HEK293T (cell line): ENCODE results near the gene TMEM151A.

ENCODE experiments used
- CTCF ChIA-PET: fragments of 350-600 bp; formaldehyde crosslinking; extraction: SDS; loops from one replicate; lab custom pipeline; 2021; ENCODE audit warnings: antibody characterized with exemption, inconsistent platforms; lab: Yijun Ruan, JAX
- POLR2A ChIA-PET: fragments of 350-600 bp; formaldehyde crosslinking; extraction: SDS; loops from one replicate; lab custom pipeline; 2020; ENCODE audit warnings: antibody characterized with exemption, inconsistent platforms; lab: Yijun Ruan, JAX
- DNase-seq: peaks from one replicate; pipeline ENCODE4 v3.0.0; 2012; ENCODE audit warnings: mixed read lengths; ENCODE audit errors: extremely low spot score
- ARNT ChIP-seq: fragments of 450-650 bp; IDR thresholded peaks from 2 replicates; pipeline ENCODE4 v1.6.1; 2017; ENCODE audit warnings: mild to moderate bottlenecking
- BHLHE40 ChIP-seq: fragments of 450-650 bp; IDR thresholded peaks from 2 replicates; pipeline ENCODE4 v1.6.1; 2016; ENCODE audit warnings: mild to moderate bottlenecking, moderate library complexity, borderline replicate concordance
- CTBP1 ChIP-seq: fragments of 450-650 bp; IDR thresholded peaks from 2 replicates; pipeline ENCODE4 v1.6.1; 2016; ENCODE audit warnings: borderline replicate concordance
- ELF4 ChIP-seq: fragments of 450-650 bp; IDR thresholded peaks from 2 replicates; pipeline ENCODE4 v1.6.1; 2017; ENCODE audit warnings: antibody characterized with exemption
- FOXA1 ChIP-seq: fragments of 450-650 bp; IDR thresholded peaks from 2 replicates; pipeline ENCODE4 v1.6.1; 2016; ENCODE audit warnings: mild to moderate bottlenecking
- FOXK2 ChIP-seq: fragments of 450-650 bp; IDR thresholded peaks from 2 replicates; pipeline ENCODE4 v1.6.1; 2016; ENCODE audit warnings: mild to moderate bottlenecking
- FOXM1 ChIP-seq: fragments of 450-650 bp; IDR thresholded peaks from 2 replicates; pipeline ENCODE4 v1.6.1; 2017; ENCODE audit warnings: mild to moderate bottlenecking, borderline replicate concordance
- HDGF ChIP-seq: fragments of 450-650 bp; IDR thresholded peaks from 2 replicates; pipeline ENCODE4 v1.6.1; 2017; ENCODE audit warnings: antibody characterized with exemption, borderline replicate concordance
- L3MBTL2 ChIP-seq: fragments of 450-650 bp; conservative IDR thresholded peaks from 2 replicates; pipeline ENCODE4 v1.6.1; 2016; ENCODE audit warnings: mild to moderate bottlenecking
- LEF1 ChIP-seq: fragments of 450-650 bp; IDR thresholded peaks from 2 replicates; pipeline ENCODE4 v1.6.1; 2017; ENCODE audit warnings: mild to moderate bottlenecking, borderline replicate concordance
- NFRKB ChIP-seq: fragments of 450-650 bp; IDR thresholded peaks from 2 replicates; pipeline ENCODE4 v1.6.1; 2016; ENCODE audit warnings: mild to moderate bottlenecking, moderate library complexity
- SP1 ChIP-seq: fragments of 450-650 bp; IDR thresholded peaks from 2 replicates; pipeline ENCODE4 v1.6.1; 2017
- SUZ12 ChIP-seq: fragments of 450-650 bp; IDR thresholded peaks from 2 replicates; pipeline ENCODE4 v1.6.1; 2016; ENCODE audit warnings: mild to moderate bottlenecking
- TARDBP ChIP-seq: fragments of 450-650 bp; IDR thresholded peaks from 2 replicates; pipeline ENCODE4 v1.6.1; 2016
- ZNF384 ChIP-seq: fragments of 450-650 bp; IDR thresholded peaks from 2 replicates; pipeline ENCODE4 v1.6.1; 2016
- TF ChIP-seq, protein P1 (sequence below): fragments of 450-650 bp; IDR thresholded peaks from 2 replicates; pipeline ENCODE4 v1.6.1; 2016

The TMEM151A gene

DNA sequence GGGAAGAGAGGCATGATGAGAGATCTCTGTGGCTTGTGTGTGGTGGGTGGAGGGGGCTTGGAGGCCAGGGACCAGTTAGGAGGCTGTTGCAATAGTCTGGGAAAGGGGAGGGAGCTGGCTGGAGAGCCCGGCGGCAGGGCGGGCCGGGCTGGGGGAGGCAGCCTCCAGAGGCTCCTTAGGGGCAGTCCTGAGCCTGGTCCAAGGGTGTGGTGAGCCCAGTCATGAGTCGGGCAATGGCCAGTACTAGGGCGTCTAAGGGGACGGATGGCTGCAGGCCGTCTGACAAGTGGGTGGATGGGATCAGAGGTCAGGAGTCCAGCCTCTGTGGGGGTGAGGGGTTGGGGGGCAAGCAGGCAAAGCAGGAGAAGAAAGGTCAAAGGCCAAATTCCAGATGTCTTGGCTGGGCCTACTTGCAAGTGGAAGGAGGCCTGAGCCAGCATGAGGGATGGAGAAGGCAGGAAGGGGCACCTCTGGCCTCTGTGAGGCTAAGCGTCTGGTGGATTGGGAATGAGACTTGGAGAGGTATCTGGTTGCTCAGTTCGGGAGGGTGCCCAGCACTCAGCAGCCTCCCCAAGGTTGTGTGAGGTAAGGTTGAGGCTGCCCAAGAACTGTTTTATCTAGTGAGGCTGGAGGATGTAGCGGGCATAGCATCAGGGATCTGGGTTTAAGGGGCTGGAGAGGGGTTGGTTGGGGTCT lies 31.2 kb downstream of the TMEM151A start:
- POLR2A ChIA-PET: interaction anchor here (1.5 kb wide), 1 partner anchor 10 kb away, joined by 5 read pairs; no protein-coding TSS in a partner anchor
- no peak for DNase-seq
- TF ChIP-seq BHLHE40 (no peak), LEF1 (no peak), FOXK2 (no peak), CTBP1 (no peak), NFRKB (no peak), ZNF384 (no peak), SP1 (no peak), SUZ12 (no peak), TARDBP (no peak), L3MBTL2 (no peak), FOXM1 (no peak), ARNT (no peak), FOXA1 (no peak), HDGF (no peak), ELF4 (no peak)
- TF ChIP-seq, protein P1, sequence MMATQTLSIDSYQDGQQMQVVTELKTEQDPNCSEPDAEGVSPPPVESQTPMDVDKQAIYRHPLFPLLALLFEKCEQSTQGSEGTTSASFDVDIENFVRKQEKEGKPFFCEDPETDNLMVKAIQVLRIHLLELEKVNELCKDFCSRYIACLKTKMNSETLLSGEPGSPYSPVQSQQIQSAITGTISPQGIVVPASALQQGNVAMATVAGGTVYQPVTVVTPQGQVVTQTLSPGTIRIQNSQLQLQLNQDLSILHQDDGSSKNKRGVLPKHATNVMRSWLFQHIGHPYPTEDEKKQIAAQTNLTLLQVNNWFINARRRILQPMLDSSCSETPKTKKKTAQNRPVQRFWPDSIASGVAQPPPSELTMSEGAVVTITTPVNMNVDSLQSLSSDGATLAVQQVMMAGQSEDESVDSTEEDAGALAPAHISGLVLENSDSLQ: no peak
- CTCF ChIA-PET: interaction anchor here (1.7 kb wide), 1 partner anchor 11 kb away, joined by 18 read pairs; no protein-coding TSS in a partner anchor

DNA sequence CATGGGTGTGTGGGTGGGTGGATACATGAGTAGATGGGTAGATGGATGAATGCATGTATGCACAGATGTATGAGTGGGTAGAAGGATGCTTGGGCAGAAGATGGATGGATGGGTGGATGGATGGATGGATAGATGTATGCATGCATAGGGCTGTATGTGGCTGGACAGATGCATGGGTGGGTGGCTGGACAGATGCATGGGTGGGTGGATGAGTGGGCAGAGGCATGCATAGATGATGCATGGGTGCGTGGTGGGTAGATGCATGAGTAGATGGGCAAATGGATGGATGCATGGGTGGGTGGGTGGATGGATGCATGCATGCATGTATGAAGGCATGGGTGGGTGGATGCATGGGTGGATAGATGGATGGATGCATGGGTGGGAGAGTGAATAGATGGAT lies 32.0 kb downstream of the TMEM151A start:
- ChIA-PET POLR2A (no interaction called here), CTCF (interaction anchor here (2.3 kb wide), 1 partner anchor 12 kb away, joined by 7 read pairs; no protein-coding TSS in a partner anchor)
- DNase-seq: no peak
- TF ChIP-seq BHLHE40 (no peak), L3MBTL2 (no peak), FOXK2 (no peak), CTBP1 (no peak), FOXA1 (no peak), HDGF (no peak), NFRKB (no peak), ARNT (no peak), ZNF384 (no peak), TARDBP (no peak), ELF4 (no peak), SP1 (no peak)
- TF ChIP-seq, protein P1: no peak

DNA sequence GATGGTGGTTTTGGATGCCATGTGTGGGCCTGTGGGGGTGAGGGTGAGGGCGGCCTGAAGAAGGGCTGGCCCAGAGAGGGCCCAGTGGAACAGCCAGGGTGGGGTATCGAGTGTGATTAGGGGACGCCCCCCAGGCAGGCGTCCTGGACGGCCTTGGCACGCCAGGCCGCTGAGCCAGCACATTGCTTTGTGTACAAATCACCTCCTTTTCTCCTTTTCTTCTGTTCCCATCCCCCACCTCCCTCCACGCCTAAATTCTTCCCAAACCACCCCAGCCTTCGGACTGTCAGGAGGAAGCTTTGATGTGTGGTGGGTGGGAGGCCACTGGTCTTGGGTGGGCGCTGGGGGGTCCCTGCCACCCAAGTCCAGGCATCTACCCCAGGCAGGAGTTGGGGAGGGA lies 33.0 kb downstream of the TMEM151A start:
- ChIA-PET POLR2A (interaction anchor here (1.0 kb wide), 1 partner anchor 22 kb away, joined by 3 read pairs; no protein-coding TSS in a partner anchor), CTCF (interaction anchor here (2.3 kb wide), 1 partner anchor 13 kb away, joined by 7 read pairs; no protein-coding TSS in a partner anchor)
- TF ChIP-seq ZNF384: no peak
- TF ChIP-seq ARNT: no peak
- no peak for TF ChIP-seq SUZ12
- TF ChIP-seq ELF4: no peak
- TF ChIP-seq SP1: no peak
- no peak for TF ChIP-seq CTBP1
- TF ChIP-seq, protein P1: no peak
- no peak for TF ChIP-seq FOXA1
- no peak for TF ChIP-seq TARDBP
- TF ChIP-seq HDGF: no peak
- TF ChIP-seq FOXM1: no peak
- TF ChIP-seq NFRKB: no peak
- no peak for TF ChIP-seq LEF1
- no peak for TF ChIP-seq FOXK2
- TF ChIP-seq BHLHE40: no peak
- TF ChIP-seq L3MBTL2: no peak
- no peak for DNase-seq

DNA sequence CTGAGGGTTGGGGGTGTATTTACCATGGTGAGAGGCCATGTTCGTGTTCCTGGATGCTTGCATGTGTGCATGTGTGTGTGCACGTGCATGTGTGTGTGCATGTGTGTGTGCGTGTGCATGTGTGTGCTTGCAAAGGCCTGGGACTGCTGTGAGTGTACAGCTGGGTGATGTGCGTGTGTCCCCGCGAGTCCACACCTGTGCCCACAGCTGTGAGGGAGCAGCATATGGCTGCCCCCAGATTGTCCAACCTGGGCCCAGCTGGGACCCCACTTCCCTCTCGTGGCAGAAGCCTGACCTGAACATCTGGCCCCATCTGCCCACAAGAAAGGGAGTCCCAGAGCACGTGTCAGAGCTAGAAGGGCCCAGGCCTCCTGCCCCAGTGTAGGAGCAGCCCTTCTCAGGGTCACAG lies 33.6 kb downstream of the TMEM151A start:
- POLR2A ChIA-PET: interaction anchor here (1.0 kb wide), 1 partner anchor 21 kb away, joined by 3 read pairs; no protein-coding TSS in a partner anchor
- CTCF ChIA-PET: interaction anchor here (2.3 kb wide), 1 partner anchor 14 kb away, joined by 7 read pairs; no protein-coding TSS in a partner anchor
- DNase-seq: no peak
- TF ChIP-seq L3MBTL2 (no peak), TARDBP (no peak), FOXA1 (no peak), ZNF384 (no peak)

DNA sequence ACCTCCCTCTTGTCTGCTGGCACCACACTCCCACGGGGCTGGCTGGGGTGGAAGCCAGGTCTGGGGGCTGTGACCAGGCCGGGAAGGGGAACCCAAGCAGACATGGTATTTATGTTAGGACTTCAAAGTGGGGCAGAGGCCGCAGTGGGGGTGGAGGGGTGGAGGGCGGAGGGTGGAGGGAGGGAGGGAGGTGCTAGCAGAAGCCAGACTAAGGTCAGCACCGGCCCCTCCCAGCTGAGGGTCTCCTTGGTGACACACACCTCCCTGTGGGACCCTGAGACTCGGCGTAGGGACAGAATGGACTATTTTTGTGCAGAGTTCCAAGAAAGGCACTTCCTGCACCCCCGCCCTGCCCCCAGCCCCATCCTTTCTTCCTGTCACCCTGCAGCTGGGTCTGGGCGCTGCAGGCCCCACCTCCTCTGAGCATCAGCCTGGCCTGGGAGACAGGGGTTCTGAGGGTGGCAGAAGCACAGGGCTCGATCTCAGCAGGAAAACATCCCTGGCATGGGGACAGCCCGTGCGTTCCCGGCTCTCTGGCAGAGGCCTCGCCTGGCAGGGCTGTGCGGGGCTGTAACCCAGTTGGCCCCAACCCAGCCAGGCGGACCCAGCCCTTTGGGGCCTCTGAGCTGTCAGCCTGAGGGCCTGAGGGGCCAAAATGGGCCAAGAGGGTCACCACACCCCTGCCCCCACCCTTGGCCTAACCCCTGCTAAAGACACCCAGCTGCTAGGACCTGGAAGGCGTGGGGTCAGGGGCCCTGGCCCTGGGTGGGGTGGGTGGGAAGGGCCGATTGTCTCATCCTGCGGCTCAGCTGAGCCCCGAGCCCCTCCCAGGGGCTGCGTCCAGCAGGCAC lies 34.8 kb downstream of the TMEM151A start:
- no peak for TF ChIP-seq FOXM1
- TF ChIP-seq FOXK2: no peak
- no peak for TF ChIP-seq ZNF384
- TF ChIP-seq, protein P1: no peak
- POLR2A ChIA-PET: interaction anchor here (1.0 to 1.3 kb wide), 2 partner anchors 14 to 15 kb away, joined by 3 to 5 read pairs; no protein-coding TSS in a partner anchor
- CTCF ChIA-PET: interaction anchor here (0.9 to 1.2 kb wide), 2 partner anchors 14 to 15 kb away, joined by 5 to 10 read pairs; no protein-coding TSS in a partner anchor
- no peak for DNase-seq
